CD4-positive, alpha-beta T cell treated with Interleukin-15 for 1 hour (primary cell): ENCODE data around the gene PLCE1.
"Not testable (repeated sequence)": the region's sequence is repeated elsewhere in the genome, so short reads cannot be mapped to it uniquely, and the experiment has no call there.

Source experiments
- DNase-seq: peaks from one replicate; pipeline ENCODE4 v3.0.0-alpha.2; 2020

The PLCE1 gene

GRCh38 chr10:93993782-93994437 is at the start of gene PLCE1:
PLCE1 (plus strand) TSS chr10:93993931; CDS start chr10:94031047, 37,116 bp downstream.
- no peak for DNase-seq

DNA sequence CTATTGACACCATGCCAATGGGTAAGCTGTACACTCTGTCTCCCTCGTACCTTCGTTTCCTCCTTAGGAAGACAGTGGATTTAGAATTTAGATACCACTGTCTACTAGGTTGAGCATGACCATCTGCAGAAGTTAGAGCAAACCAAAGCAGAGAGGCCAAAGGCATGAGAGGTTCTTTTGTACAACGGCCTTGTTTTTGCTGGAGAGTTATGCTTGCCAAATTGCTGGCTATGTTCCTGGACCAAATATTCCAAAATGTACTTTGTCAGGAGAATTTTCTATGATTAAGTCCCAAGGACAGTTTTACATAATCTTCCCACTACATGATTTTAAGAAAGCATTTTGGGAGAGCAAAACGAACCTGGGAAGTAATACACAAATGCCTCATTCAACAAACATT is 47.9 kb upstream of the PLCE1 start:
- no peak for DNase-seq

GRCh38 chr10:93947055-93947454 is 46.7 kb upstream of the PLCE1 start:
- no peak for DNase-seq

GRCh38 chr10:93947524-93947923 is 46.2 kb upstream of the PLCE1 start:
- no peak for DNase-seq

GRCh38 chr10:93951905-93952304 is 41.8 kb upstream of the PLCE1 start:
- no peak for DNase-seq

GRCh38 chr10:93954299-93954698 is 39.4 kb upstream of the PLCE1 start:
- DNase-seq = no peak

DNA sequence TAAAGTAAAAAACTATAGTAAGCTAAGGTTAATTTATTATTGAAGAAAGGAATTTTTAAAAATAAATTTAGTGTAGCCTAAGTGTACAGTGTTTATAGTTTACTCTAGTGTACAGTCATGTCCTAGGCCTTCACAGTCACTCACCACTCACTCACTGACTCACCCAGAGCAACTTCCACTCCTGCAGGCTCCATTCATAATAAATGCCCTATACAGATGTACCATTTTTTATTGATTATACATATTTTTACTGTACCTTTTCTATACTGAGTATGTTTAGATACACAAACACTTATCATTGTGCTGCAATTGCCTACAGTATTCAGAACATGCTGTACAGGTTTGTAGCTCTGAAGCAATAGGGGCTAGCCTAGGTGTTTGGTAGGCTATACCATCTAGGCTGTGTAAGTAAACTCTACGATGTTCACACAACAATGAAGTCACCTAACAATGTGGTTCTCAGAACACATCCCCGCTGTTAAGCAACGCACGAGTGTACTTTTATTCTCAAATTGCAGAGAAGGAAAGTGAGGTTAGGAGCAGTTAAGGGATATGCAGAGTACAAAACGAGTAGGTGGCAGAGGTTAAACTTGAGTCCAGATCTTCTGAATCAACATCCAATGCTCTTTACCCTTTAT is 38.9 kb upstream of the PLCE1 start:
- no peak for DNase-seq

GRCh38 chr10:93958834-93959233 is 34.9 kb upstream of the PLCE1 start:
- no peak for DNase-seq

DNA sequence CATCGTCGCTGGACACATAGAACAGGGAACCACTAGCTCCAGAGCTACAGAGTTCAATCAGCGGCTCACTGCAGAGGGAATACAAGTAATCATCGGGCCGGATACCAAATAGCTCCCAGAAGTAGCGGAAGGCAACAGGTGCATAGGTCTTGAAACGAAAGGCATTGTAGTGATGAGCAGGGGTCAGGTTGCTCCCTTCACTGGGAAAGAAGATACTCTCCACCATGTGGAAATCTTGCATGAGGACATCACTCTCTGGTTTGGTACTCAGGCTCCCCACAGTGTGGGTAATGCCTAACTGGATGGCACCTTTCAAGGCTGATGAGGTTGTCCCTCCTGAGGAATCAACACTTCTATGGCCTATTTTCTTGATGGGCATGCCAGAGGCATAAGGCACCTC is 32.7 kb upstream of the PLCE1 start:
- not testable (repeated sequence) for DNase-seq

- no peak for DNase-seq
Measured at GRCh38 chr10:93962973-93963372, 30.8 kb upstream of the PLCE1 start.

DNA sequence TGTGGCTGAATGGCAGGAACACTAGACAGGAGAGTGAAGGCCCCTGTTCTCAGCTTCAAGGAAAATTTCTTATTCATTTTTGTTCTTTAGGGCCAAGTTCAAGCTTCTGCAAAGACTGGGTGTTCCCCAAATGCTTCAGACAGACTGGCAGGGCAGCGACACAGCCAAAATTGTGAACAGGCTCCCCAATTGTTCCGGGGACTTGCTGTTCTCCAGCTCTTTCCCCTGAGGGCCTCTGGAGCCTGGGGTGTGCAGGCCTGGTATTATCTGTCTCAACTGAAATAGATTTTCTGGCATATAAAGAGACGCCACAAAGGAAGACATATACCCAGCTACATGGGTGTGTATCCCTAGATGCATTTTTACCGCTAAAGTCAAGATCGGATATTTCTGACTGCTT is 30.3 kb upstream of the PLCE1 start:
- no peak for DNase-seq

- DNase-seq = no peak
Measured at GRCh38 chr10:93965911-93966310, 27.8 kb upstream of the PLCE1 start.

DNA sequence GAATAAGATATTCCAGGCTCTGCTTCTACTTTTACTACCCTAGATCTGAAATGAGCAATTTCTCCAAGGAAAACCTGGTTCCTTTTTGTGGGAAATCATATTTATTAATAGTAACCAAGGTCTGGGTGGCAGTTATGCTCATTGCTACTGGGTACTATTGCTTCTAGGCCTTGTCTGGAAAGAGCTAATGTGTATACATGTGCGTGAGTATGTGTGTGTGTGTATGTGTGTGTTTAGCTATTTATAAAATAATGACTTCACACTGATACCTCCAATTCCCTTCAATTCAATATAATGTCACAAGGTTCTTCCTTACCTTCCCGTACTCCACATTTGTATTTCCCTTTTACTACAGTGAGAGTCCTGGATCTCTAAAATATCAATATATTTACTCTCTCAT is 26.0 kb upstream of the PLCE1 start:
- no peak for DNase-seq

- DNase-seq = no peak
Measured at GRCh38 chr10:93968540-93968945, 25.2 kb upstream of the PLCE1 start.

GRCh38 chr10:93970433-93971010 is 23.2 kb upstream of the PLCE1 start:
- DNase-seq = not testable (repeated sequence)

GRCh38 chr10:93973748-93974445 is 19.8 kb upstream of the PLCE1 start:
- no peak for DNase-seq

DNA sequence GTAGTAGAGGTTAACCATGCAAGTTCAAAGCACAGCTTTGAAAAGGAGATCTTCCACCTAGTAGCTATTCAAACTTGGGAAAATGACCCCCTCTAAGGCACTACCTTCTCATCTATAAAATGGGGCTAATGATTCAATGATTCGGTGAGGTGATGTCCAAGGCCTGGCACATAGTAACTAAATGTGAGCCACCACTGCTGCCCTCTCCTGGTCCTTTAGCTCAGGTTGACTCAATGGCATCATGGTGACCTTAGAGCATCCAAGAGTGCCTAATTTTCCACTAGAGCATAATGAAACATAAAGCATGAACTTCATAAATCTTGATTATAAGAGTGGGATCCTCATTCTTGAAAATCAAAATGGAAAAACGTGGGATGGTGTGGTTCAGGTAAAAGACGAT is 16.3 kb upstream of the PLCE1 start:
- DNase-seq = no peak

- no peak for DNase-seq
Measured at GRCh38 chr10:93980486-93980885, 13.2 kb upstream of the PLCE1 start.

DNA sequence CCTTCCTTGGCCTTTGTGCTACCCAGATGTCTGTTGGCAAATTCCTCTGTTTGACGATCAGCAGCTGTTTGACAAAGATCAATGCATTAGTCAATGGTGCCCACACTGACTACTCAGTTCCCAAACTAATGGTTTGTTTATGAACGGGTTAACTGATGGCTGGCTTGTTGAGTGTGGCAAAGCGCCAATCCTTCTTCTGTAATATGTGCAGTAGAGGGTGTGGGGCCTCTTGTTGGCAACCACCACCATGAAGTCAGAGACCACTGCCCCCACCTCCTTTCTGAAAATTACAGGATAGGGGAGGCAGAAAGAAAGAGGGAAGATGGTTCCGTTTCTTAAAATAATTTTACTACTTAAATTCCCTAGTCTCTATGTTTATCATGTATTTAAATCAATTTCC is 2.6 kb upstream of the PLCE1 start:
- no peak for DNase-seq

- no peak for DNase-seq
Measured at GRCh38 chr10:93991596-93992284, 2.0 kb upstream of the PLCE1 start.

DNA sequence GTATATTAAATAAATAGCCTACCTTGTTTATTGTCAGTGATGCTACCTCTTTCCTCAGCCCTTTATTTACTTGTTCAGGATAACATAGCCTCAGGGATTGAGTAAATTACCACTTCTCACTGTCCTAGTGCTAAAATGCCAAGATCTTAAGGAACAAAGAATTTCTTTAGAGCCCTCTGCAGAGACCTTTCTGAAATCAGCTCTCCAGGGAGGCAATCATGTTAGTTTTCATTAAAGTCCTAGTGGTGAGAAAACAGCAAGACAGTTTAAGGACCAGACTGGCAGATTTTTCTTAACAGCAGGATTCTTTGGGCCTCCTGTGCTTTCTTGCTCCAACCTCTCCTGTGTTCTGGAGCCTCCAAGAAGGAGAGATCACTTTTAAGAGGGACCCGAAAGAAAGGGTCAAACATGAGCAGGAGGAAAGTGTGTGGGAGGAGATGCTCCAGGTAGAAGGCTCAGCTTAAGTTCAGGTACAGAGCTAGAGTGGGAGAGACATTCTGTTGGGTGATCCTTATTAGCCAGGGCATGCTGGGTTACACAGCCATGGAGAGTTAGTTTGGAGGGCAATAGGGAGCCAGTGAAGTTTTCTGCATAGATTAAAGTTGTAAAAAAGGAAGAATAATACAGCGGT is 1.2 kb upstream of the PLCE1 start:
- no peak for DNase-seq

- no peak for DNase-seq
Measured at GRCh38 chr10:93993414-93993781, 333 bp upstream of the PLCE1 start.

DNA sequence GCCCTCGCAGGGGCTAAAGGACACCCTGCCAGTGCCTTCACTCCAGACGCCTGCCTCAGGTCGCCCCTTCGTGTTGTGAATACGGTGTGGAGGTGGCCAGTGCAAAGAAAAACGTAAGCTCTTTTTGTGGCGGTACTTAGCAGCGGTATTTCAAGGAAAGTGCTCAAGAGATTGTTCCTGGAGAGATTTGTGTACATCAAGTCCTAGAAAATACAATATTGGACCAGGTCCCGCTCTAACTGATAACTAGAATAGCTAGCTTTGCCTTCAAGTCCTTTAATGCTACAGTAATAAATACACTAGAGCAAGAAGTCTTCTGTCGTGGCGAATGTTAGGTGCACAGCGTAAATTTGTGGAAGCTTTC is 689 bp downstream of the PLCE1 start:
- no peak for DNase-seq
